ENCODE measurements around the gene SSTR5.
"Not testable (repeated sequence)": the region's sequence is repeated elsewhere in the genome, so short reads cannot be mapped to it uniquely, and the experiment has no call there.

The SSTR5 gene

GRCh38 chr16:1086443-1086842 is 13.9 kb downstream of the SSTR5 start:
- in situ Hi-C loops (cut with MboI; ENCODE audit: low sequenced_read_pairs): not testable (repeated sequence)

- in situ Hi-C loops (cut with MboI; ENCODE audit: low sequenced_read_pairs): no loop called here
These were observed 16.0 kb downstream of the SSTR5 start for GRCh38 chr16:1088295-1089170.

GRCh38 chr16:1089439-1089821 is 16.9 kb downstream of the SSTR5 start:
- in situ Hi-C loops (cut with MboI; ENCODE audit: low sequenced_read_pairs): no loop called here

- in situ Hi-C loops (cut with MboI; ENCODE audit: low sequenced_read_pairs): no loop called here
These were observed 17.5 kb downstream of the SSTR5 start for GRCh38 chr16:1089822-1090619.

- in situ Hi-C loops (cut with MboI; ENCODE audit: low sequenced_read_pairs): no loop called here
These were observed 18.4 kb downstream of the SSTR5 start for GRCh38 chr16:1090620-1091587.

GRCh38 chr16:1091992-1092552 is 19.5 kb downstream of the SSTR5 start:
- in situ Hi-C loops (cut with MboI; ENCODE audit: low sequenced_read_pairs): no loop called here

- in situ Hi-C loops (cut with MboI; ENCODE audit: low sequenced_read_pairs): not testable (repeated sequence)
These were observed 20.2 kb downstream of the SSTR5 start for GRCh38 chr16:1092685-1093283.

- in situ Hi-C loops (cut with MboI; ENCODE audit: low sequenced_read_pairs): no loop called here
These were observed 21.0 kb downstream of the SSTR5 start for GRCh38 chr16:1093284-1094123.

- in situ Hi-C loops (cut with MboI; ENCODE audit: low sequenced_read_pairs): no loop called here
These were observed 21.6 kb downstream of the SSTR5 start for GRCh38 chr16:1094124-1094479.

GRCh38 chr16:1094601-1095449 is 22.3 kb downstream of the SSTR5 start:
- in situ Hi-C loops (cut with MboI; ENCODE audit: low sequenced_read_pairs): no loop called here

GRCh38 chr16:1095450-1096168 is 23.1 kb downstream of the SSTR5 start:
- in situ Hi-C loops (cut with MboI; ENCODE audit: low sequenced_read_pairs): no loop called here

GRCh38 chr16:1096169-1097082 is 23.9 kb downstream of the SSTR5 start, which contains the start of gene C1QTNF8:
Gene C1QTNF8, minus strand, starts transcription at chr16:1096244. Its CDS starts 1,322 bp downstream, at chr16:1094922.
- in situ Hi-C loops (cut with MboI; ENCODE audit: low sequenced_read_pairs): no loop called here

- in situ Hi-C loops (cut with MboI; ENCODE audit: low sequenced_read_pairs): no loop called here
These were observed 24.6 kb downstream of the SSTR5 start for GRCh38 chr16:1097156-1097555.

- in situ Hi-C loops (cut with MboI; ENCODE audit: low sequenced_read_pairs): no loop called here
These were observed 25.3 kb downstream of the SSTR5 start for GRCh38 chr16:1097800-1098199.

- in situ Hi-C loops (cut with MboI; ENCODE audit: low sequenced_read_pairs): no loop called here
These were observed 25.9 kb downstream of the SSTR5 start for GRCh38 chr16:1098266-1098991.

Measured in HL-60/S4 (cell line).